GM19328 (cell line): ENCODE data around the gene ZNF593OS.

Experiments used
- ATAC-seq: cut with Tn5 transposase; IDR thresholded peaks from one replicate; pipeline ENCODE4 v1.9.1; 2021; ENCODE audit warnings: mild to moderate bottlenecking, moderate library complexity; ENCODE audit not compliant: unreplicated experiment

Gene ZNF593OS

DNA sequence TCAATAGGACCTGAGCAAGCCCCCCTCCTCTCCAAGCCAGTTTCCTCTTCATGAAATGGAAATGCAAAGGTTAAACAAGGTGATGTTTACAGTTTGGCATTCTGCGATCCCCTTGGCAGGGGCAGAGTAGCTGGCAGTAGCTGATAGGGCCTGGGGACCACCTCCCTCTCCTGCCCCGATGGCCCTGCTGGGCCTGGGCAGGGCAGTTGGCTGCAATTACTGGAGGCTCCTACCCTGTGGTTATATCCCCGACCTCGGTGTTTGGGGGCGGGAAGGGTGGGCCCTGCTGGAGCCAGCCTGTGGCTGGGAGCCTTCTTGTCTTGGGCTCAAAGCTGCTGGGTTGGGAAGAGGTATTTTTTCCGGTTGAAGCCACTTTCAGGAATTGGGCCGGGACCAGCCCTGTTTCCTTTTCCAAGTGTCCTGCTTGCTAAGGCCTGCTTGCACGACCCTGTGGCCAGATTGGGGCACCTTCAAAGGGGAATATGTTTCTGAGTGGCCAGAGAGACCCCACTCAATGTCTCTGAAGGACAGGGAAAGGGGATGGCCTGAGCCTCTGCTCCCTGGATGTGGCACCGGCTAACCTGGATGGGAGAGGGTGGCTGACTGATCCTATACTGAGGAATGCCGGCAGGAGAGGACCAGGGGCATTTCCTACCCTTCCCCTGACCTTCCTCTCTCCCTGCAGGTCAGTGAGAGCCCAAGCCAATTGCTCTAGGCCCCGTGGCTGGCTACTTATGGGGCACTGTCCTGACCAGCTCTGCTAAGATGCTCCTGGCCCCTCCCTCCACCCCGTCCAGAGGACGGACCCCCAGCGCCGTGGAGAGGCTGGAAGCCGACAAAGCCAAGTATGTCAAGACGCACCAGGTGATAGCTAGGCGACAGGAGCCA lies 10.9 kb downstream of the ZNF593OS start:
- no peak for ATAC-seq

- ATAC-seq: no peak
Observed at GRCh38 chr1:26159743-26160039, 11.9 kb downstream of the ZNF593OS start.

DNA sequence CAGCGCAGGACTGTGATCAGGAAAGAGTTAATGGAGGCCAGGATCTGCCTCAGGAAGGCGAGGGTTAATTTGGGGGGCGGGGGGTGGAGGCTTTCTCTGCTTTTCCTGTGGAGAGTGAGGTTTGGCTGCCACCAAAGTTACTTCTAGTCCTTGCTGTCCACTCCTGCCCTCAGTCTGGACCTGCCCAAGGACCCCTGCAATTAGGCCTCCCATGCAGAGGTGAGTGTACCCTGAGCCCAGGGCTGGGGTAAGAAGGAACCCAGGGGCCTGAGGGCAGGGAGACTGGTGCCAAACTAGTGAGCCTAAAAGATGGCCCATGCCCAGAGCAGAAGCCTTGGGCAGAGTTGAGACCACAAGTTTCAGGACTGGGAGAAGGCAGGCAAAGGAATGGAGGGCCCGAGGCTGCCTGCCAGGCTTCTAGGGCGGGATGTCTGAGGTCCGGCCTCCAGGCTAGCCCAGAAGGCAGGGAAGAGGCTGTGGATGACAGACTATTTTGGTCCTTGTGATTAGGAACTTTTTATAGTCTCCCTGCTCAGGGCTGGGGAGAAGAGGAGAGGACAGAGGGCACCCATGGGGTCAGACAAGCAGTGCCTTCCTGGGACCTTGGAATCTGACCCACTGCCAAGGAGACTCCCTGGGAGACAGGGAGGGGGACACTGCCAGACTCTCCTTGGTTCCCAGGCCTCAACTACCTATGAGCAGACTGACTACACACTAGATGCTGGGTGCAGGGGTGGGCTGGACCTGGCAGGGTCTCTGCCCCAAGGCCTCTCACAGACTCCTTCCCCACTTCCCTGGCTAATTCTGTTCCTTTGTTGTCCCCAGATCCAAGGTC lies 12.5 kb downstream of the ZNF593OS start, which contains the start of gene FAM110D:
FAM110D (plus strand) TSS at position 172 of the 835 bp plus-strand sequence. CDS start 2,213 bp downstream, outside the sequence.
- ATAC-seq: no peak

GRCh38 chr1:26158271-26158907 lies 13.2 kb downstream of the ZNF593OS start:
- ATAC-seq: no peak

- ATAC-seq: no peak
Observed at GRCh38 chr1:26156285-26157038, 15.2 kb downstream of the ZNF593OS start.

GRCh38 chr1:26155370-26156284 lies 16.0 kb downstream of the ZNF593OS start:
- no peak for ATAC-seq

DNA sequence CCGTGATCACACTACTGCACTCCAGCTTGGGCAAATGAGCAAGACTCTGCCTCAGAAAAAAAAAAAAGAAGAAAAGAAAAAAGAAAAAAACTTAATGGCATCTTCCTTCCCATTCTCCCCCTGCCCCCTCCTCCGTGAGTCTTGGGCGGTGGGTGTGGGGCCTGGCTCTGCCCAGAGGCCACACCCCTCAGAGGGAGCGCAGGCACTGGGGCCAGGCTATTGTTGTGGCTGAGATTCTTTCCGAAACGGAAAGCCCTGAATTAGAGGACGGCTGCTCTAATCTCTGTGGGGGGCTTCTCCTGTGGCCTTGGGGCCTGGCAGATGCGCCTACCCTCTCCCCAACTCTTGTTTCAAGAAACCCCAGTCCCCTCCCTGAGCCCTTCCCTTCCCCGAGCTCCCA lies 16.9 kb downstream of the ZNF593OS start:
- no peak for ATAC-seq

- no peak for ATAC-seq
Observed at GRCh38 chr1:26153966-26154532, 17.6 kb downstream of the ZNF593OS start.

GRCh38 chr1:26148887-26149286 lies 22.7 kb downstream of the ZNF593OS start:
- no peak for ATAC-seq

GRCh38 chr1:26145960-26146294 lies 25.7 kb downstream of the ZNF593OS start:
- no peak for ATAC-seq

DNA sequence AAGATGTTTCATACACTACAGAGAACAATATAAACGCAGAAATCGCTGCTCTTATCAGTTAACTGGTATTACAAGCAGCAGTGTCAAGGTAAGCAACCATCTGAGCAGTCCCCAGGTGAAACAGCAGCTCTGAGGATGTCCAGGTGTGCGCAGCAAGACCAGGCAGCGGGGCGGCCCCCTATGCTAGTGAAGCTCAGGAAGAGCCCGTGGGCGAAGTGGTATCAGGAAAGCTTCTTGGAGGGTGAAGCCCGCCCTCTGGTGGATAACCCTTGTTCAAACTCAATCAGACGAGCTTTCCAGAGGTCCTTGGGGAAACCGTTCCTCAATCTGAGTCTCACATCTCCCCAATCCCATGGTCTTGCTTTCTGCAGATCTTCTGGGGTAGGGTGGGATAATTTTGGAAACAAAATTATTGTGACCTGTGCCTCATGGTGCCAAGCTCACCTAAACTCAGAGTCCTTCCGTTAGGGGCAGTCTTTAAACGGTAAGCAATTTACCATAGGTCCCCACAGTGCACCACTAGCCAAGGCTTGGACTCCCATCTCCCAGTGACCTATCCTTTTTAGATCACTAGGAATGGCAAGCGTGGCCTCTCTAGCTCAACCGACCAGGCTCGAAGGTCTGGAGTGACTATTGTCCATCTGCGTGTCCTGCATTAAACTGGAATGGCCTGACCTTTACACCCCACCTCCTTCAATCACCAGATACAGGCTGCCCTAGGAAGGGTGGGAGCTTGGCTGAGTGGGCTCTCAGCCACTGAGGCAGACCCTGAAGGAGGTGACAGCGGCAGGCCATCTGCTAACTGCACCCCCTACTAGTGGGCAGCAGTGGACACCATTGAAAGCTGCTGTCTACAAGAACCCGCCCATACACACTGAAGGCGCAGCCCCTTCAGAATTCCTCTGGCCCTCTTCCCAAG lies 26.3 kb downstream of the ZNF593OS start:
- no peak for ATAC-seq

GRCh38 chr1:26142159-26142558 lies 29.5 kb downstream of the ZNF593OS start:
- no peak for ATAC-seq

- no peak for ATAC-seq
Observed at GRCh38 chr1:26138974-26139558, 32.6 kb downstream of the ZNF593OS start.

GRCh38 chr1:26134466-26134865 lies 37.2 kb downstream of the ZNF593OS start:
- ATAC-seq: no peak

DNA sequence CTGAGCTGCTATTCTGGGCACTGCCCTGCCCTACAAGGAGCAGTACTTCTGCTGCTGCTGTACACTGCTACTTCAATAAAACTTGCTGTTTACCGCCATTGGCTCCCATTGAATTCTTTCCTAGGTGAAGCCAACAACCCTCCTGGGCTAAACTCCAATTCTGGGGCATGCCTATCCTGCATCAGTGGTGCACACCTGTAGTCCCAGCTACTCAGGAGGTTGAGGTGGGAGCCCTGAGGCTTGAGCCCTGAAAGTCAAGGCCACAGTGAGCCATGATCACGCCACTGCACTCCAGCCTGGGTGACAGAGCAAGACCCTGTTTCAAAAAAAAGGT lies 38.8 kb downstream of the ZNF593OS start:
- no peak for ATAC-seq

DNA sequence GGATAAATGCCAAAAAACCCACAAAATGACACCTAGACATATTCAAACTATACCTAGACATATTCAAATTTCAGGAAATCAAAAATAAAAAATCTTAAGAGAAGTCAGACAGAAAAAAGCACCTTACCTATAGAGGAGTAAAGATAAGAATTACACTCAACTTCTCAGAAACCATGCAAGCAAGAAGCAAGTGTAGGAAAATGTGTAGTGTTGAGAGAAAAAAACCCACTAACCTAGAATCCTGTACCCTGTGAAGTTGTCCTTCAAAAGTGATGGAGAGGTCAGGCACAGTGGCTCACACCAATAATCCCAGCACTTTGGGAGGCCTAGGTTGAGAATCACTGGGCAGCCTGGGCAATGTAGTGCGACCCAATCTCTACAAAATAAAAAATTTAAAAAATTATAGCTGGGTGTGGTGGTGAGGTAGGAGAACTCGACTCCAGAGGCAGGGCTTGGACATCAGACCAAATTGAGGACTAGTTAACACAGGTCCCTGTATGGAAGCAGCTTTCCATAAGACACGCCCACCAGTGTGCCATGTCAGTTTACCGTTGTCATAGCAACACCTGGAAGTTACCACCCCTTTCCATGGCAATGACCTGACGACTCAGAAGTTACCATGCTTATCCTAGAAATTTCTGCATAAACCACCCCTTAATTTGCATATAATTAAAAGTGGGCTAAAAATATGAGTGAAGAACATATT lies 39.4 kb downstream of the ZNF593OS start:
- no peak for ATAC-seq

- no peak for ATAC-seq
Observed at GRCh38 chr1:26130695-26131094, 40.9 kb downstream of the ZNF593OS start.

DNA sequence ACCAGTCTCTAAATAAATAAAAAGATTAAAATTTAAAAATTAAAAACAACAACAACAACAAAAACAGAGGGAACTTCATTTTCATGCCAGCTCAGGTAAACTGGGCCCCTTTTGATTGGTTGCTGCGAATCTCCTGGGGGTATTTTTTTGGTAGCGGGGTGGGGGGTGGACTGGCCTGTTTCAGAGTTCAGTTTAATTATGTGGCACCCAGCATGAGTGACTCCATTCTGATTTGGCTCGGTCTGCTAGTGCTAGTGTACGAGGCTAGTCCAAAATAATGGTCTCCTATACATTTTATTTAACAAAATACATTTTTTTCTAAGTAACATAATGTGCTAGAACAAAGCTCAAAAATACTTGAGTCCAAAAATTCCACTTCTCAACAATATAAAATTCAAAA lies 41.9 kb downstream of the ZNF593OS start:
- no peak for ATAC-seq
